Measurements from ENCODE around the gene MYZAP.

GRCh38 chr15:57686657-57687056 is 95.0 kb downstream of the MYZAP start:
- TF ChIP-seq POLR2AphosphoS5 (IDR thresholded peaks at IDR 0.05; ENCODE audit: low read depth, low read length) = no peak
- TF ChIP-seq ATAD3A (CRISPR knock-in tag; IDR thresholded peaks at IDR 0.05) = no peak
- TF ChIP-seq, protein P1, sequence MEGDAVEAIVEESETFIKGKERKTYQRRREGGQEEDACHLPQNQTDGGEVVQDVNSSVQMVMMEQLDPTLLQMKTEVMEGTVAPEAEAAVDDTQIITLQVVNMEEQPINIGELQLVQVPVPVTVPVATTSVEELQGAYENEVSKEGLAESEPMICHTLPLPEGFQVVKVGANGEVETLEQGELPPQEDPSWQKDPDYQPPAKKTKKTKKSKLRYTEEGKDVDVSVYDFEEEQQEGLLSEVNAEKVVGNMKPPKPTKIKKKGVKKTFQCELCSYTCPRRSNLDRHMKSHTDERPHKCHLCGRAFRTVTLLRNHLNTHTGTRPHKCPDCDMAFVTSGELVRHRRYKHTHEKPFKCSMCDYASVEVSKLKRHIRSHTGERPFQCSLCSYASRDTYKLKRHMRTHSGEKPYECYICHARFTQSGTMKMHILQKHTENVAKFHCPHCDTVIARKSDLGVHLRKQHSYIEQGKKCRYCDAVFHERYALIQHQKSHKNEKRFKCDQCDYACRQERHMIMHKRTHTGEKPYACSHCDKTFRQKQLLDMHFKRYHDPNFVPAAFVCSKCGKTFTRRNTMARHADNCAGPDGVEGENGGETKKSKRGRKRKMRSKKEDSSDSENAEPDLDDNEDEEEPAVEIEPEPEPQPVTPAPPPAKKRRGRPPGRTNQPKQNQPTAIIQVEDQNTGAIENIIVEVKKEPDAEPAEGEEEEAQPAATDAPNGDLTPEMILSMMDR (CRISPR knock-in tag; IDR thresholded peaks at IDR 0.05) = no peak
- TF ChIP-seq MAFK (conservative IDR thresholded peaks at IDR 0.05 in 1 of 2, IDR thresholded peaks at IDR 0.05 in 1 of 2; ENCODE audit: low read length in 2 of 2) = no peak
- TF ChIP-seq CREM (IDR thresholded peaks at IDR 0.05) = no peak
- TF ChIP-seq CREM (CRISPR knock-in tag; IDR thresholded peaks at IDR 0.05) = no peak
- no peak for TF ChIP-seq HDAC2 (CRISPR knock-in tag; IDR thresholded peaks at IDR 0.05)
- TF ChIP-seq SIN3A (IDR thresholded peaks at IDR 0.05; ENCODE audit: borderline replicate concordance, low read depth, low read length) = no peak
- no peak for TF ChIP-seq ZNF615 (CRISPR knock-in tag; IDR thresholded peaks at IDR 0.05; ENCODE audit: borderline replicate concordance)
- no peak for TF ChIP-seq EZH2 (conservative IDR thresholded peaks at IDR 0.05; ENCODE audit: low read depth, low read length)
- no peak for TF ChIP-seq ZNF546 (CRISPR knock-in tag; conservative IDR thresholded peaks at IDR 0.05)
